OCI-LY7 (cell line): ENCODE measurements around the gene CRYGA. TPM values are rescaled to one million over a fixed set of nuclear protein-coding genes. Genes with fewer than 3 reads are reported as not detected.

Experiments
- BruUV-seq: library from RNA; stranded (reverse); fragments of 400-500 nt; replicated peaks from 2 replicates; lab custom pipeline; 2021; lab: Mats Ljungman, UMichigan
- CTCF ChIA-PET: fragments of 300-600 bp; sonication (Branson Sonifier 250); formaldehyde crosslinking; loops from one replicate; lab custom pipeline; 2022; ENCODE audit warnings: antibody characterized with exemption; ENCODE audit not compliant: unreplicated experiment; lab: Charles Lee
- POLR2A ChIA-PET: fragments of 300-600 bp; sonication (Branson Sonifier 250); formaldehyde crosslinking; loops from one replicate; lab custom pipeline; 2022; ENCODE audit warnings: antibody characterized with exemption; lab: Charles Lee
- DNase-seq: peaks from one replicate; pipeline ENCODE4 v3.0.0-alpha.2; 2015; ENCODE audit warnings: low spot score
- H2AFZ ChIP-seq: fragments of 200-600 bp; sonication (generic), shearing (Covaris generic); 2 replicates; pipeline ENCODE4 v1.6.1; 2014; ENCODE audit warnings: mild to moderate bottlenecking, antibody characterized with exemption, low read length, moderate library complexity
- H3K27ac ChIP-seq: fragments of 200-600 bp; sonication (generic); 2 replicates; pipeline ENCODE4 v1.5.1; 2014; ENCODE audit warnings: mixed run types, low read depth, mild to moderate bottlenecking, moderate library complexity, low read length, inconsistent platforms; ENCODE audit not compliant: poor library complexity, severe bottlenecking
- H3K36me3 ChIP-seq: fragments of 200-600 bp; sonication (generic); 2 replicates; pipeline ENCODE4 v1.6.1; 2014; ENCODE audit warnings: mild to moderate bottlenecking, antibody characterized with exemption, low read length, moderate library complexity, mixed read lengths; ENCODE audit not compliant: insufficient read depth
- H3K4me1 ChIP-seq: fragments of 200-600 bp; sonication (generic); 2 replicates; pipeline ENCODE4 v1.5.1; 2014; ENCODE audit warnings: mild to moderate bottlenecking, low read length; ENCODE audit not compliant: insufficient read depth, poor library complexity, severe bottlenecking
- H3K4me2 ChIP-seq: fragments of 200-600 bp; sonication (generic); 2 replicates; pipeline ENCODE4 v1.6.1; 2014; ENCODE audit warnings: mild to moderate bottlenecking, low read length
- H3K4me3 ChIP-seq: fragments of 200-600 bp; sonication (generic); 2 replicates; pipeline ENCODE4 v1.5.1; 2014; ENCODE audit warnings: mild to moderate bottlenecking, low read depth, low read length; ENCODE audit not compliant: poor library complexity, severe bottlenecking
- H3K79me2 ChIP-seq: fragments of 200-600 bp; sonication (generic); 2 replicates; pipeline ENCODE4 v1.6.1; 2016; ENCODE audit warnings: low read depth, mild to moderate bottlenecking, low read length, moderate library complexity, mixed read lengths; ENCODE audit not compliant: insufficient read depth
- H3K9me2 ChIP-seq: fragments of 200-600 bp; sonication (generic); 2 replicates; pipeline ENCODE4 v1.6.1; 2016; ENCODE audit warnings: mild to moderate bottlenecking, low read length, mixed read lengths; ENCODE audit not compliant: insufficient read depth
- H3K9me3 ChIP-seq: fragments of 200-600 bp; sonication (generic); 2 replicates; pipeline ENCODE4 v1.6.1; 2014; ENCODE audit warnings: mild to moderate bottlenecking, mixed run types, low read length, mixed read lengths
- H4K20me1 ChIP-seq: fragments of 200-600 bp; sonication (generic); 2 replicates; pipeline ENCODE4 v1.6.1; 2014; ENCODE audit warnings: mild to moderate bottlenecking, antibody characterized with exemption, low read length, moderate library complexity, mixed read lengths; ENCODE audit not compliant: insufficient read depth
- CTCF ChIP-seq: fragments of 200-600 bp; sonication (generic); conservative IDR thresholded peaks from 2 replicates; pipeline ENCODE4 v1.5.1; 2014; ENCODE audit warnings: mild to moderate bottlenecking, antibody characterized with exemption, low read length, moderate library complexity, mixed read lengths
- EZH2phosphoT487 ChIP-seq: fragments of 200-600 bp; sonication (generic); IDR thresholded peaks from 2 replicates; pipeline ENCODE4 v1.6.1; 2018; ENCODE audit warnings: low read depth, borderline replicate concordance, mild to moderate bottlenecking, mixed run types, antibody characterized with exemption, low read length, moderate library complexity, mixed read lengths
- intact Hi-C: fragments of 100-400 bp; cut with micrococcal nuclease; formaldehyde crosslinking; loops from one replicate; pipeline ENCODE4 v1.10.0; 2022; ENCODE audit not compliant: unreplicated experiment
- total RNA-seq, 2 experiments: library from RNA; depleted of rRNA in 1 of 2; stranded (reverse); fragments of >200 nt in 1 of 2; shearing (Covaris generic) in 1 of 2; gene quantifications; 2 replicates each; pipeline ENCODE4 v1.2.3, GENCODE V29; 2014 to 2022

Gene CRYGA
- total RNA-seq, 2 experiments from 2014 or later = not detected

GRCh38 chr2:208195531-208195930 is 32.1 kb upstream of the CRYGA start:
- H2AFZ ChIP-seq = no peak overlapping the region
- H3K4me1 ChIP-seq = no peaks in the 10 kb centered on the region
- no peak overlapping the region for H3K4me2 ChIP-seq
- no TSS peak for BruUV-seq
- no peaks in the 10 kb centered on the region for H3K9me3 ChIP-seq
- H3K9me2 ChIP-seq = no peaks in the 10 kb centered on the region
- H3K27ac ChIP-seq = no peak overlapping the region
- POLR2A ChIA-PET = no interaction called here
- no peaks in the 10 kb centered on the region for H3K36me3 ChIP-seq
- CTCF ChIA-PET = no interaction called here
- intact Hi-C loops = no loop called here
- TF ChIP-seq EZH2phosphoT487 = no peak
- no peak for TF ChIP-seq CTCF
- H4K20me1 ChIP-seq = no peaks in the 10 kb centered on the region
- DNase-seq = no peak
- H3K79me2 ChIP-seq = no peaks in the 10 kb centered on the region
- H3K4me3 ChIP-seq = no peak overlapping the region

- Histone ChIP-seq H3K4me1 (no peaks in the 10 kb centered on the region), H4K20me1 (no peaks in the 10 kb centered on the region), H3K79me2 (no peaks in the 10 kb centered on the region), H3K4me3 (no peak overlapping the region), H3K9me3 (no peaks in the 10 kb centered on the region), H3K36me3 (no peaks in the 10 kb centered on the region), H2AFZ (no peak overlapping the region), H3K27ac (no peak overlapping the region), H3K9me2 (no peaks in the 10 kb centered on the region), H3K4me2 (no peak overlapping the region)
- no peak for TF ChIP-seq CTCF
- no peak for TF ChIP-seq EZH2phosphoT487
- no TSS peak for BruUV-seq
- intact Hi-C loops = no loop called here
- ChIA-PET CTCF (no interaction called here), POLR2A (no interaction called here)
- no peak for DNase-seq
Observed at GRCh38 chr2:208192611-208193236, 29.3 kb upstream of the CRYGA start.

GRCh38 chr2:208189810-208190503 is 26.6 kb upstream of the CRYGA start, which contains the start of gene C2orf80:
C2orf80 (minus strand) TSS chr2:208190030; CDS start chr2:208186986, 3,044 bp downstream.
- no peak within 1 kb of the TSS for H2AFZ ChIP-seq
- ChIA-PET CTCF (no interaction called here), POLR2A (interaction anchor here (0.6 kb wide), 1 partner anchor 1479 kb away, joined by 3 read pairs; no protein-coding TSS in a partner anchor)
- no peaks in the 10 kb centered on the region for H4K20me1 ChIP-seq
- TF ChIP-seq EZH2phosphoT487 = no peak
- no peak for TF ChIP-seq CTCF
- no peak within 1 kb of the TSS for H3K27ac ChIP-seq
- H3K4me2 ChIP-seq = no peak within 1 kb of the TSS
- H3K4me1 ChIP-seq = no peaks in the 10 kb centered on the region
- H3K4me3 ChIP-seq = no peak within 1 kb of the TSS
- intact Hi-C loops = no loop called here
- no peaks in the 10 kb centered on the region for H3K79me2 ChIP-seq
- BruUV-seq = no TSS peak
- H3K36me3 ChIP-seq = no peaks in the 10 kb centered on the region
- DNase-seq = no peak
- no peaks in the 10 kb centered on the region for H3K9me2 ChIP-seq
- H3K9me3 ChIP-seq = no peaks in the 10 kb centered on the region
